Smooth muscle cell (in vitro differentiated cells): Measurements from ENCODE around the gene FBXL7. TPM values are rescaled to one million over a fixed set of nuclear protein-coding genes. Genes with fewer than 3 reads are reported as not detected.

ENCODE experiments used
- DNase-seq: peaks from one replicate; lab custom pipeline; 2025; ENCODE audit not compliant: unreplicated experiment; lab: John Stamatoyannopoulos, UW
- H2AFZ ChIP-seq: fragments of 200-600 bp; sonication (generic); 2 replicates; pipeline ENCODE4 v1.6.0; 2016; ENCODE audit warnings: antibody characterized with exemption, low read depth, mild to moderate bottlenecking
- H3F3A ChIP-seq: fragments of 200-600 bp; sonication (generic); 2 replicates; pipeline ENCODE4 v1.6.0; 2017; ENCODE audit warnings: antibody characterized with exemption, low read depth
- H3K27ac ChIP-seq: fragments of 200-600 bp; sonication (generic); 2 replicates; pipeline ENCODE4 v1.5.1; 2016; ENCODE audit warnings: low read depth, mild to moderate bottlenecking
- H3K27me3 ChIP-seq: fragments of 200-600 bp; sonication (generic); 2 replicates; pipeline ENCODE4 v1.6.1; 2016; ENCODE audit warnings: low read depth, mild to moderate bottlenecking
- H3K36me3 ChIP-seq: fragments of 200-600 bp; sonication (generic); 2 replicates; pipeline ENCODE4 v1.5.1; 2016; ENCODE audit warnings: low read depth
- H3K4me1 ChIP-seq: fragments of 200-600 bp; sonication (generic); 2 replicates; pipeline ENCODE4 v1.5.1; 2016; ENCODE audit warnings: low read depth
- H3K4me2 ChIP-seq: fragments of 200-600 bp; sonication (generic); 2 replicates; pipeline ENCODE4 v1.6.0; 2016; ENCODE audit warnings: mild to moderate bottlenecking
- H3K4me3 ChIP-seq: fragments of 200-600 bp; sonication (generic); 2 replicates; pipeline ENCODE4 v1.5.1; 2016; ENCODE audit warnings: mild to moderate bottlenecking
- H3K79me2 ChIP-seq: fragments of 200-600 bp; sonication (generic); 2 replicates; pipeline ENCODE4 v1.6.0; 2016; ENCODE audit warnings: low read depth, mild to moderate bottlenecking
- H3K9ac ChIP-seq: fragments of 200-600 bp; sonication (generic); 2 replicates; pipeline ENCODE4 v1.6.0; 2016; ENCODE audit warnings: low read depth
- H3K9me3 ChIP-seq: fragments of 200-600 bp; sonication (generic); replicated peaks from 2 replicates; pipeline ENCODE4 v1.5.1; 2016; ENCODE audit warnings: low read depth
- H4K20me1 ChIP-seq: fragments of 200-600 bp; sonication (generic); 2 replicates; pipeline ENCODE4 v1.6.0; 2016; ENCODE audit warnings: low read depth
- WGBS: methylation state at CpG from one replicate; pipeline ENCODE4 v1.1.7; 2016; ENCODE audit warnings: low lambda C conversion rate; 5-methylcytosine and 5-hydroxymethylcytosine counted together
- polyA plus RNA-seq: library from polyadenylated mRNA; unstranded; fragments of >200 nt; fragmentation: Nextera tagmentation; extraction: Ambion mirVana; gene quantifications from 2 replicates; pipeline ENCODE4 v1.2.1, GENCODE V29; 2016
- total RNA-seq: library from RNA; depleted of rRNA; stranded (reverse); fragments of >200 nt; gene quantifications from 2 replicates; pipeline ENCODE4 v1.2.3, GENCODE V29; 2014
- TF ChIP-seq, protein P1 (sequence below): fragments of 200-600 bp; sonication (generic); IDR thresholded peaks from 2 replicates; pipeline ENCODE4 v1.5.1; 2017; ENCODE audit warnings: borderline replicate concordance, mild to moderate bottlenecking, antibody characterized with exemption; ENCODE audit not compliant: insufficient read depth, poor library complexity, severe bottlenecking

FBXL7 gene
- total and polyA plus RNA-seq, 2 experiments from 2014 or later = 20.2 to 21.0 TPM

DNA sequence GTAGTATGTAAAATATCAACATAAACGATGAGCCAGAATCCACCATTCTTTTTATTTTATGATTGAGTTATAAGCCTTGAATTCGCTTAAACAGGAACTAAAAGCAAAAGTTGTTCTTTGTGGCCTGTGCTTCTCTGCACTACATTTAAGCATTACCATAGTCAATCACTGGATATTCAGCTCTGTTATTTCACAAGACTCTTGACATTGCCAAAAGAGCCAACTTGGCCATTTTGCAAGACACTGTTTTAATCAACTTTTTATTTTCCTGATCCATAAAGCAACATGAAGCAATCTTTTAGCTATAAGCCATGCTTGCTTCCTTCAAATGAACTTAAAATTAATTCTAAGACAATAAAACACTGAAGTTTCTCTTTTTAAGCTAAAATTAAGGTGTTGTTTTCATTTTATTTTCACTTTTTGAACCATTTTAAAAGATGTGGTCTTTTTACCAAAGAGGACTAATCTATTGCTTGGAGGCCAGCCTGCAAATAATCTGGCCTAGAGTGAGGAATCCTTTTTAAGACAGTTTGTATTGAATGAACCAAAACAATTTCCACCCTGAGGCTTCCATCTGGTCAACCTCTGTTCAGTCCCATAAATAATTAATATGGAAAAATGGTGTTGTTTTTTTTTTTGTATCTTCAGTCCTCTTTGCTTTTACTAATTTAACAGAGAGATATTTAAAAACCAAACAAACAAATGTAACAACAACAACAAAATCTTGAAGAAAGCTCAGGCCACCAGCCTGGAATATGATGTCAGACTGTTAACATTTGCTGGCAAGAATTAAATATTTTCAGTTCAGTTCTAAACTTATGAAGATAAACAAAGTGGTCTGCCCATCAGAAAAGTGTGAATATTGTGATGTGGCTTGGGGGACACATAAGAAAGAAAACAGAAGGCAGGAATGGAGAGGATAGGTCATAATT is 405.2 kb downstream of the FBXL7 start:
- no peak for DNase-seq
- Histone ChIP-seq H3K4me2 (no peak overlapping the region), H3K9ac (no peak overlapping the region), H4K20me1 (peaks cover 8% of the 10 kb centered on the region), H3K27me3 (no peaks in the 10 kb centered on the region), H3K4me1 (no peaks in the 10 kb centered on the region), H3K36me3 (no peaks in the 10 kb centered on the region), H2AFZ (no peak overlapping the region), H3K4me3 (no peak overlapping the region), H3K9me3 (no peaks in the 10 kb centered on the region), H3F3A (no peaks in the 10 kb centered on the region), H3K79me2 (no peaks in the 10 kb centered on the region), H3K27ac (no peak overlapping the region)
- TF ChIP-seq, protein P1, sequence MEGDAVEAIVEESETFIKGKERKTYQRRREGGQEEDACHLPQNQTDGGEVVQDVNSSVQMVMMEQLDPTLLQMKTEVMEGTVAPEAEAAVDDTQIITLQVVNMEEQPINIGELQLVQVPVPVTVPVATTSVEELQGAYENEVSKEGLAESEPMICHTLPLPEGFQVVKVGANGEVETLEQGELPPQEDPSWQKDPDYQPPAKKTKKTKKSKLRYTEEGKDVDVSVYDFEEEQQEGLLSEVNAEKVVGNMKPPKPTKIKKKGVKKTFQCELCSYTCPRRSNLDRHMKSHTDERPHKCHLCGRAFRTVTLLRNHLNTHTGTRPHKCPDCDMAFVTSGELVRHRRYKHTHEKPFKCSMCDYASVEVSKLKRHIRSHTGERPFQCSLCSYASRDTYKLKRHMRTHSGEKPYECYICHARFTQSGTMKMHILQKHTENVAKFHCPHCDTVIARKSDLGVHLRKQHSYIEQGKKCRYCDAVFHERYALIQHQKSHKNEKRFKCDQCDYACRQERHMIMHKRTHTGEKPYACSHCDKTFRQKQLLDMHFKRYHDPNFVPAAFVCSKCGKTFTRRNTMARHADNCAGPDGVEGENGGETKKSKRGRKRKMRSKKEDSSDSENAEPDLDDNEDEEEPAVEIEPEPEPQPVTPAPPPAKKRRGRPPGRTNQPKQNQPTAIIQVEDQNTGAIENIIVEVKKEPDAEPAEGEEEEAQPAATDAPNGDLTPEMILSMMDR = no peak
- WGBS = 96% methylated on average over 2 of the region's 2 CpGs

DNA sequence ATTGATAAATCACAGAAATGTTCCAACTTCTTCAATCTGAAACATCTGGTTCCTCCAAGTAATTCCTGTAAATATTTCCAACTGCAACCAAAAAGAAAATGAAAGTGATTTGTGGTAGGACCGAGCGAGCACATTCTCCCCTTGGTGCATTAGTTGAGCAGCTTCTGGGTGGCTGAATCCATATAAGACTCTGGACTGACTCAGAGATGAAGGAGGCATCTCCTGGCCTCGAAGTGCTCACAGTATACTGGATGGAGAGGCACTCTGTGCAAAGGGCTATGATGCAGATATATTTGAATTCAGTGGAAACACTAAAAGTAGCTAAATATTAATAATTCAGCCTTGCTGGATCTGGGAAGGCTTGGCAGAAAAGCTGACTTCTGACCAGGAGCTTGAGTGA is 414.7 kb downstream of the FBXL7 start:
- H3K9me3 ChIP-seq = no peaks in the 10 kb centered on the region
- no peaks in the 10 kb centered on the region for H3K36me3 ChIP-seq
- WGBS = 74% methylated on average over 3 of the region's 3 CpGs
- H3F3A ChIP-seq = no peaks in the 10 kb centered on the region
- H3K27me3 ChIP-seq = no peaks in the 10 kb centered on the region
- peaks cover 16% of the 10 kb centered on the region for H4K20me1 ChIP-seq
- H3K27ac ChIP-seq = no peak overlapping the region
- H3K4me3 ChIP-seq = no peak overlapping the region
- no peaks in the 10 kb centered on the region for H3K4me1 ChIP-seq
- H2AFZ ChIP-seq = no peak overlapping the region
- no peak for DNase-seq
- no peak overlapping the region for H3K9ac ChIP-seq
- H3K79me2 ChIP-seq = peaks cover 15% of the 10 kb centered on the region
- TF ChIP-seq, protein P1 = no peak
- no peak overlapping the region for H3K4me2 ChIP-seq

DNA sequence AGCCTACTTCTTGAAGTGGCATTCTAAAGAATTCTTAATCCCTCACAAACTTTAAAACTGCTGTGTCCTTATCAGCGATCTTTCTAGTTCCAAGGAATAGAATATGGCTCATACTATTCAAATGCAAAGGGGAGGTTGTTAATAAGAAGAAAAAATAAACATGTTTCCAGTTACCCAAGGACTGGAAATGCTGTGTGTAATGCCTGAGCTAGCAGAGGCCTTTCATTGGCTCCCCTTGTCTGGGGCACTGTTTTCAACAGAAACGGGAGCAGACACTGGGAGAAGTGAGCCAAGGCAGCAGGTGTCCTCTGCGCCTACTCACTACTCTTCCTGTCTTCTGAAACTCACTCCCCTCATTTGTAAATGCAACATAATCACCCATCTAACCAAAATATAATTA is 426.6 kb downstream of the FBXL7 start:
- WGBS = 45% methylated on average over 3 of the region's 3 CpGs
- peaks cover 4% of the 10 kb centered on the region for H3K79me2 ChIP-seq
- no peak overlapping the region for H3K9ac ChIP-seq
- H3K36me3 ChIP-seq = no peaks in the 10 kb centered on the region
- H3K9me3 ChIP-seq = no peaks in the 10 kb centered on the region
- peaks cover 19% of the 10 kb centered on the region for H3K4me1 ChIP-seq
- TF ChIP-seq, protein P1 = no peak
- no peak overlapping the region for H3K27ac ChIP-seq
- no peak overlapping the region for H2AFZ ChIP-seq
- H3K4me3 ChIP-seq = no peak overlapping the region
- peaks cover 22% of the 10 kb centered on the region for H4K20me1 ChIP-seq
- peak overlapping the region; percentile 33 for H3K4me2 ChIP-seq
- H3F3A ChIP-seq = peaks cover 18% of the 10 kb centered on the region
- no peaks in the 10 kb centered on the region for H3K27me3 ChIP-seq
- DNase-seq = no peak
